HG02870 (cell line): Measurements from ENCODE around the gene FRRS1.
"Not testable (repeated sequence)": the region's sequence is repeated elsewhere in the genome, so short reads cannot be mapped to it uniquely, and the experiment has no call there.

Source experiments
- ATAC-seq: cut with Tn5 transposase; IDR thresholded peaks from one replicate; pipeline ENCODE4 v1.9.1; 2021; ENCODE audit warnings: mild to moderate bottlenecking, moderate library complexity; ENCODE audit not compliant: unreplicated experiment

The FRRS1 gene

GRCh38 chr1:99766378-99766800 is at the start of gene FRRS1:
Gene FRRS1, minus strand, starts transcription at chr1:99766635. Its CDS starts 17,867 bp downstream, at chr1:99748768.
- ATAC-seq, result peak; percentile 96

DNA sequence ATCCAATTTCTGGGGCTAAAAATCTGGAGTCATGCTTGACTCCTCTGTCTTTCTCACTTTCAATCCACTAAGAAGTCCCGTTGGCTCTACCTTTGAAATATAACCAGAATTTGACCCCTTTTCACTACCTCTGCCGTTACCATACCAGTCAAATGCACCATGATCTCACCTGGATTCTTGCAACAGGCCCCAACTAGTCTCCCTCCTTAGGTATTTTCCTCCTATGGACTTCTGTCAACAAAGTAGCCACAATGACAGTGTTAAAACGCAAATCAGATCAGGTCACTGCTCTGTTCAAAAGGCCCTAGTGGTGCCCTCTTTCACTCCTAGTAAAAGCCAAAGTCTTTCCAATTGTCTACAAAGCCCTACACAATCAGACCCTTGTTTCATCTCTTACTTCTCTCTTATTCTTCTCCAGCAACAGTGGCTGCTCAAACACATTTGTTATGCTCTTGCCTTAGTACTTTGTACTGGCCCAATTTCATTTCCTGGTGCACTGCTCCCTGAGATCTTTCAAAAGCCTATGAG is 48.0 kb upstream of the FRRS1 start:
- ATAC-seq, result no peak

DNA sequence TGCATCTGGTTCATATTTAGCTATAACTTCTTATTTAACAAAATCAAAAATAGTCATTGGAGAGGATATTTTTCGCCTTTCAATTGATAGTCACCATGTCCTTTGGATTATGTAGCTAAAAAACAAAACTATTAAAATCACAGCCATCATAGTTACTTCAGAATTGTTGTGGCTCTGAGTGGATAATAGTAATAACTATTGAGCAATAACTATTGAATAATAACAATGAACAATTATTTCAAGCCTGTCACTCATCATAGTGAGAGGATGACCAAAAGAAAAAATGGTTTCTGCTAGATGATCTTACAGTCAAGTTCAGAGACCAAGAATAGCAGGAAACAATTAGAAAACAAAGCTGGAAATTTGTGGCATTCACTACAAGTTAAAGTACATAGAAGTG is 45.3 kb upstream of the FRRS1 start:
- no peak for ATAC-seq

- ATAC-seq, result no peak
Observed at GRCh38 chr1:99811075-99811474, 44.6 kb upstream of the FRRS1 start.

DNA sequence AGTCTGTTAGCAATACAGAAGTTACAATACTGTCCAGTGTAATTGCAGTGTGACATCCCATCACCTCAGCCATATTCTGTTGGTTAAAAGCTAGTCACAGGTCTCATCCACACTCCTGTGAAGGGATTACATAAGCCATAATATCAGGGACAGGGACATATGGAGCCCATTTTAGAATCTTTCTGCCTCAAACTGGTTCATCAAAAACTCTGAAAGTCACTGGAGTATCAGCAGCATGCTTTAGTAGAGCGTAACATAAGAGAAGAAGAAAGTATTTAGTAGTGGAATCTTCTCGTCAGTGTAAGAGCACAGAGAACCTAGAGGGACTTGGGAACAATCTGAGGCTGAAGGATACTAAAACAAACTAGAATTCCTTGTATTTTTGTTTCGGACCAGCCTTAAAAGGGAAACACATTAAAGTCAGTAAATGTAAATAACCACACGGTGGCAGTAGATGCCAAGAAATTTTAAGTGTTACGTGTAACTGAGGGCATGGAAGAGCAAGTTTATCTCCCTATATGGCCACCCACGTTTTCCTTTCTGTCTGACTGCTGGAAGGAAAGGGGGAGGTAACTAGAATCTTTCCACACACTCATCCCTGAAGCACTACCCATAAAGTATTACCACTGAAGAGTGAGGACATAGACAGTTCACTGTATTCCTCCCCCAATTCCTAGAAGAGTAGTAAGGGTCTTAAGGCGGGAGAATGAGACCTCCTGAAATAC is 42.1 kb upstream of the FRRS1 start:
- ATAC-seq, result peak; percentile 88

DNA sequence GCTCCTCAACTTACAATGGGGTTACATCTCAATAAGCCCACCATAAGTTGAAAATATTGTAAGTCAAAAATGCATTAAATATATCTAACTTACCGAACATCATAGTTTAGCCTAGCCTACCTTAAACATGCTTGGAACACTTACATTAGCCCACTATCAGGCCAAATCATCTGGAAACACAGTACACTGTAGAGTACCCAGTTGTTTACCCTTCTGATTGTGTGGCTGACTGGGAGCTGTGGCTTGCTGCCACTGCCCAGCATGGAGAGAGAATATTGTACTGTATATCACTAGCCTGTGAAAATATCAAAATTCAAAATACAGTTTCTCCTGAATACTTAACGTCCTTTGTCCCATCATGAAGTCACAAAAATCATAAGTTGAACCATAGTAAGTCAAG is 40.4 kb upstream of the FRRS1 start:
- ATAC-seq, result no peak

DNA sequence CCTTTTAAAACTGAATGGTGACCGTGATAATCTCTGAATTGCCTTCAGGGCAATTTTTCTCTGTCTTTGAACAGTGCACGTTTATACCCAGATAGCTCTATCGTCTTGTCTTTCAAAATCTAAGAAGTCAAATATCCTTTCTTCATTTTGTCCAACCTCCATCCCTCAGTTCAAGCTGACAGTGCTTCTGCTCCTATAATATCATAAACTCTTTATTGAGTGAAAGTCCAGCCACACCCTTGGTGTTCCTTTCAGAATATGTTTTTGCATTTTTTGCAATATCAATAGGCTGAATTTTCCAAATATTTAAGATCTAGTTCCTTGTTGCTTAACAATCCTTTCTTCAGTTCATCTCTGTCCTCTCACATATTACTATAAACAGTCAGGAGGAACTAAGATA is 35.1 kb upstream of the FRRS1 start:
- ATAC-seq, result no peak

GRCh38 chr1:99793861-99794260 is 27.4 kb upstream of the FRRS1 start:
- not testable (repeated sequence) for ATAC-seq

- no peak for ATAC-seq
Observed at GRCh38 chr1:99789715-99790114, 23.3 kb upstream of the FRRS1 start.

DNA sequence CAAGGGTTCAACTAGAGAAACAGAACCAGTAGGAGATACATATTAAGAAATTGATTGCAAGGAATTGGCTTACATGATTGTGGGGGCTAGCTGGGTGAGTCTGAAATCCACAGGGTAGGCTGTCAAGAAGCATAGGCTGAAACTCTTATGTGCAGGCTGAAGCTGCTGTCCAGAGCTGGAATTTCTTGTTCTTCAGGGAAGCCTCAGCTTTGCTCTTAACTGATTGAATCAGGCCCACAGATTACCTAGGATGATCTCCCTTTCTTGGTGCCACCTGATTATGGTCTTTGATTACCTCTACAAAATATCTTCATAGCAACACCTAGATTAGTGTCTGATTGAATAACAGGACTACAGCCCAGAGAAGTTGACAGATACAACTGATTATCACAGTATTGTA is 22.5 kb upstream of the FRRS1 start:
- ATAC-seq, result no peak

- peak; percentile 88 for ATAC-seq
Observed at GRCh38 chr1:99786751-99787501, 20.5 kb upstream of the FRRS1 start.

- no peak for ATAC-seq
Observed at GRCh38 chr1:99784809-99785255, 18.4 kb upstream of the FRRS1 start.

- peak; percentile 25 for ATAC-seq
Observed at GRCh38 chr1:99784143-99784542, 17.7 kb upstream of the FRRS1 start.

DNA sequence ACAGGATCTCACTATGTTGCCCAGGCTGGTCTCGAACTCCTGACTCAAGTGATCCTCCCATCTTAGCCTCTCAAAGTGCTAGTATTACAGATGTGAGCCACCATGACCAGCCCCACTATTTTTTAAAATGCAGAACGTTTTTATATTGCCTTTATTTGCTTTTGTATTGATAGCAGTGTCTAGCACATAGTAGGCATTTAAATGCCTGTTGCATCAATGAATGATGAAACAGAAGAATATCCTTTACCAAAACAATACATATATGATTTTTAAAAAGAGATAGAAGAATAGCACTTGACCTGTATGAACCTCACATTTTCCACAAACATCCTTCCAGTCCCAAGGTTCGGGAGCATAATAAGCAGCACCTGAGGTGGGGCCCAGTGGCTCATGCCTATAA is 16.5 kb upstream of the FRRS1 start:
- ATAC-seq, result no peak

- no peak for ATAC-seq
Observed at GRCh38 chr1:99782397-99782796, 16.0 kb upstream of the FRRS1 start.

DNA sequence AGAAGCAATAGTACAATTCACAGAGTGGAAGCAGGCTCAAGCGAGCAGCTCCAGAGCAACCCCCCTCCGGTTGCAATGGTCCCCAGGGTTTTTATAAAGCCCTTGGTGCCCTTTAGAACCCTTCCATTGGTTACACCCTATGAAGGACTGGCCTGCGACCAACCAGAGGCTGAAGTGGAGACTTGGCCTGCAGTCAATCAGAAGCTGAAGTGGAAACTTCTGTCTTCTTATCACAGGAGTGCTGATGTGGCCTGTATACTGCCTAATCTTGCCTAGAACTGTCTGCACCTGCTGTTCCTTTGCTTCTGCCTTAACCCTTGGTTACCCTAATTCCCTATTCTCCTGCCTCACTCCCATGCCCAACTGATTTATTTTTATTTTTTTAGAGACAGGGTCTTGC is 15.4 kb upstream of the FRRS1 start:
- ATAC-seq, result no peak

DNA sequence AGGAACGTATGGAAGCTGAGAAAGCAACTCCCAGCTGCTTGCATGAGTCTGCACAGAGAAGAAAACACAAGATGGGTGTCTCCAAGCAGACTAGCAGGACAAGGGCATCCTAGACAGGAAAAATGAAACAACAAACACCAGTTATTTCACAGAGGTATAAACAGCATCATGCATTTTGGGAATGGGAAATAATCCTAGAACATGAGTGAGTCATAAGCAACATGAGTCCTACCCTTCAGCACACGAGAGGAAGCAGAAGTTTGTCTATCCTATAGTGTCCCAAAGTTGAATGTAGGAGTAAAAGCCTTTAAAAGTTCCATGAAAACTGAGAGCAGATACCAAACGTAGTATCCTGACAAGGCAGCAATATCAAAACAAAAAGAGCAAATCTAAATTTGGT is 11.3 kb upstream of the FRRS1 start:
- ATAC-seq, result no peak

DNA sequence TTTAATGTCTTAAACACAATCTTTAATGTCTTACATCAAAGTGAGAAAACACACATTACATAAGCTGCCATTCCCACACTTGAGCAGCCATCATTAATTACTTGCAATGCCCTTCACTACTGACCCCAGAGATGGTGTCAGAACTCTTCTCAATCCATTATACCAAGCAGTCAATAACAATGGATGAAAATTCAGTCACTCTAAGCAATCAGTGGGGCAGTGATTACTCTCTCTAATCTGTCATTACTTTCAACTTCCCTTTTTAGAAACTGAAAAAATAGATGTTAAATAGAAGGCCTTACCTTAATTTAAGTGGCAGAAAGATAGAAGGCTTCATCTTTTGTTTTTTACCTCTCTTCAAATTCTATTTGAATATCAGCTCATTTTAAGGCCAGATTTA is 9.7 kb upstream of the FRRS1 start:
- ATAC-seq, result no peak

GRCh38 chr1:99772809-99773208 is 6.4 kb upstream of the FRRS1 start:
- no peak for ATAC-seq

- ATAC-seq, result no peak
Observed at GRCh38 chr1:99771513-99771918, 5.1 kb upstream of the FRRS1 start.

DNA sequence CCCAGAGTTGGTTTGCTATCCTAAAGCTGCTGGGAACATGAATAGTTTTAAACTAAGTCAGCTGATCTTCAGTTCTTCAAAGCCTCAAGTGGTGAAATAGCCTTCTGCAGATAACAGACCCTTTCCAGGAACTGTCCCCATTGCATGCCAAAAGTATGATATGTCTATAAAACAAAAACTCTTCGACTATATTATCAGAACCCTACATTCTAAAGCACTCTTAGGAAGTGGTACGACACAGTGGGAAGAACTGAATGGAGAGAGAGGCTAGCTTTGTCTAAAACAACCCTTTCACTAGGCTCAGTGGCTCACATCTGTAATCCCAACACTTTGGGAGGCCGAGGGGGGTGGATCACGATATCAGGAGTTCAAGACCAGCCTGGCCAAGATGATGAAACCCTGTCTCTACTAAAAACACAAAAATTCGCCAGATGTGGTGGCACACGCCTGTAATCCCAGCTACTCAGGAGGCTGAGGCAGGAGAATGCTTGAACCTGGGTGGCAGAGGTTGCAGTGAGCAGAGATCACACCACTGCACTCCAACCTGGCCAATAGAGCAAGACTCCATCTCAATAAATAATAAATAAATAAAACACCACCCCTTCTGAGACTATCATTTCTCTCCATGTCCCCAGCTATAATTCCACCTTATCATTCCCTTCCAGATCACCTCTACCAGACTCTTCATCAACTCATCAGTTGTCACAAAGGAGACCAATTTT is 2.2 kb upstream of the FRRS1 start:
- ATAC-seq, result no peak
